Endothelial cell of umbilical vein (primary cell): ENCODE data around the gene SHROOM4.

ENCODE experiments used
- EZH2 ChIP-seq: IDR thresholded peaks from 2 replicates; pipeline ENCODE4 v1.6.1; 2012; ENCODE audit warnings: borderline replicate concordance, low read depth, mild to moderate bottlenecking, moderate library complexity, low read length, inconsistent platforms; ENCODE audit not compliant: severe bottlenecking
- FOS ChIP-seq: IDR thresholded peaks from 2 replicates; pipeline ENCODE4 v1.6.1; 2011; ENCODE audit warnings: mild to moderate bottlenecking, low read length, moderate library complexity, borderline replicate concordance; ENCODE audit not compliant: insufficient read depth
- POLR2AphosphoS5 ChIP-seq: IDR thresholded peaks from 2 replicates; pipeline ENCODE4 v1.6.1; 2012; ENCODE audit warnings: low read depth, mild to moderate bottlenecking, control low read depth, low read length, moderate library complexity; ENCODE audit not compliant: insufficient read depth
- TF ChIP-seq, protein P1 (sequence below), 2 donors: IDR thresholded peaks; 1 replicate in 1 of 2; 2 replicates in 1 of 2; pipeline ENCODE4 v1.5.1; 2011; ENCODE audit warnings: low read length in 2 of 2, mild to moderate bottlenecking in 2 of 2, moderate library complexity in 2 of 2, control low read depth in 1 of 2, inconsistent platforms in 1 of 2, low read depth in 1 of 2; ENCODE audit not compliant: insufficient read depth in 1 of 2; ENCODE audit errors: extremely low read depth in 1 of 2

DNA sequence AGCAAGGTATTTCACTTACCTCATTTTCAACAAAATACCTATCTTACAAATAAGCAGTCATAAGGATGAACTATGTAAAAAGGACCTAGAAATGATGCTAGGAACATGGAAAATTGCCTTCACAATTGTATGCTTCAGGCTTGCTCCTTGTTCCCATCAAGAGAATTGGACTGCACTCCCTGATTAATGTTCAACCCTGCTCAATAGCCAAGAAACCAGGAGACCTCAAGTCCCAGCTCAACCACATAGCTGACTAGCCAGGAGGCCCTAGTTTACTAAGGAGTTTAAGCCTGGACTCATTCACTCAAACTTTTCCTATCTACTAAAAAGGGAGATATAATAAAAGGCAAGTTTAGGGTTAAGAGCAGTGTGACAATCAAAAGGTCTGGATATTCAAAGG, 196.8 kb downstream of the SHROOM4 start:
- TF ChIP-seq, protein P1, sequence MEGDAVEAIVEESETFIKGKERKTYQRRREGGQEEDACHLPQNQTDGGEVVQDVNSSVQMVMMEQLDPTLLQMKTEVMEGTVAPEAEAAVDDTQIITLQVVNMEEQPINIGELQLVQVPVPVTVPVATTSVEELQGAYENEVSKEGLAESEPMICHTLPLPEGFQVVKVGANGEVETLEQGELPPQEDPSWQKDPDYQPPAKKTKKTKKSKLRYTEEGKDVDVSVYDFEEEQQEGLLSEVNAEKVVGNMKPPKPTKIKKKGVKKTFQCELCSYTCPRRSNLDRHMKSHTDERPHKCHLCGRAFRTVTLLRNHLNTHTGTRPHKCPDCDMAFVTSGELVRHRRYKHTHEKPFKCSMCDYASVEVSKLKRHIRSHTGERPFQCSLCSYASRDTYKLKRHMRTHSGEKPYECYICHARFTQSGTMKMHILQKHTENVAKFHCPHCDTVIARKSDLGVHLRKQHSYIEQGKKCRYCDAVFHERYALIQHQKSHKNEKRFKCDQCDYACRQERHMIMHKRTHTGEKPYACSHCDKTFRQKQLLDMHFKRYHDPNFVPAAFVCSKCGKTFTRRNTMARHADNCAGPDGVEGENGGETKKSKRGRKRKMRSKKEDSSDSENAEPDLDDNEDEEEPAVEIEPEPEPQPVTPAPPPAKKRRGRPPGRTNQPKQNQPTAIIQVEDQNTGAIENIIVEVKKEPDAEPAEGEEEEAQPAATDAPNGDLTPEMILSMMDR (IDR thresholded peaks at IDR 0.05; ENCODE audit: extremely low read depth in 1 of 2, insufficient read depth in 1 of 2, low read depth in 1 of 2, low read length in 2 of 2) = no peak
- no peak for TF ChIP-seq FOS
- no peak for TF ChIP-seq POLR2AphosphoS5
- no peak for TF ChIP-seq EZH2
